H1 (cell line): ENCODE results near the gene GINS3. TPM values are rescaled to one million over a fixed set of nuclear protein-coding genes. Genes with fewer than 3 reads are reported as not detected.

Experiments
- CTCF ChIA-PET: fragments of 300-600 bp; sonication (Branson Sonifier 250); formaldehyde crosslinking; loops from one replicate; lab custom pipeline; 2021; ENCODE audit not compliant: partially characterized antibody; lab: Charles Lee
- POLR2A ChIA-PET: fragments of 300-600 bp; sonication (Branson Sonifier 250); formaldehyde crosslinking; loops from one replicate; lab custom pipeline; 2021; ENCODE audit warnings: inconsistent platforms; ENCODE audit not compliant: partially characterized antibody; lab: Charles Lee
- DNase-seq, 2 experiments: peaks; one replicate each; pipeline versions ENCODE4 v3.0.0 to v3.0.0-alpha.2; 2010 to 2022; ENCODE audit warnings: low spot score in 2 of 2, low read depth in 1 of 2, mixed read lengths in 1 of 2
- FAIRE-seq: peaks from 2 replicates; lab custom pipeline; 2011; peaks lifted over from hg19 to GRCh38; lab: Jason Lieb, UNC
- H2AFZ ChIP-seq: 2 replicates; pipeline ENCODE4 v1.8.1; 2012; ENCODE audit warnings: low read length, inconsistent platforms
- H2AK5ac ChIP-seq: 2 replicates; pipeline ENCODE4 v1.6.1; 2013; ENCODE audit warnings: low read depth, low read length
- H2BK120ac ChIP-seq: replicated peaks from 2 replicates; pipeline ENCODE3; 2013; ENCODE audit warnings: low read depth, low read length, inconsistent platforms
- H2BK12ac ChIP-seq: 2 replicates; pipeline ENCODE4 v1.6.1; 2013; ENCODE audit warnings: low read depth, low read length
- H2BK15ac ChIP-seq: 2 replicates; pipeline ENCODE4 v1.6.1; 2013; ENCODE audit warnings: low read length
- H2BK20ac ChIP-seq: 2 replicates; pipeline ENCODE4 v1.6.1; 2013; ENCODE audit warnings: low read length
- H2BK5ac ChIP-seq: 2 replicates; pipeline ENCODE4 v1.6.1; 2013; ENCODE audit warnings: low read depth, low read length
- H3K14ac ChIP-seq: 2 replicates; pipeline ENCODE4 v1.6.1; 2013; ENCODE audit warnings: inconsistent platforms; ENCODE audit not compliant: insufficient read length
- H3K18ac ChIP-seq: 2 replicates; pipeline ENCODE4 v1.6.1; 2013; ENCODE audit warnings: low read length; ENCODE audit errors: extremely low read depth
- H3K23ac ChIP-seq: 2 replicates; pipeline ENCODE4 v1.6.1; 2013; ENCODE audit warnings: inconsistent platforms; ENCODE audit not compliant: insufficient read length
- H3K23me2 ChIP-seq: 2 replicates; pipeline ENCODE4 v1.6.1; 2013; ENCODE audit warnings: low read depth, low read length
- H3K27ac ChIP-seq: 2 replicates; pipeline ENCODE4 v1.6.1; 2011; ENCODE audit warnings: low read depth, low read length, inconsistent platforms
- H3K27me3 ChIP-seq, 4 experiments: replicated peaks in 1 of 4; 1 replicate in 1 of 4; 2 replicates in 3 of 4; pipeline versions ENCODE4 v1.6.1 to v1.8.1; 2011 to 2013; ENCODE audit warnings: low read length in 3 of 4, mild to moderate bottlenecking in 3 of 4, inconsistent platforms in 2 of 4, mixed read lengths in 2 of 4, moderate library complexity in 1 of 4; ENCODE audit not compliant: control insufficient read depth in 3 of 4, insufficient read depth in 3 of 4; ENCODE audit errors: extremely low read depth in 1 of 4
- H3K36me3 ChIP-seq, 4 experiments: 2 replicates each; pipeline versions ENCODE4 v1.6.1 to v1.8.1; 2011 to 2013; ENCODE audit warnings: mild to moderate bottlenecking in 4 of 4, low read length in 3 of 4, moderate library complexity in 2 of 4, control low read depth in 1 of 4, inconsistent platforms in 1 of 4; ENCODE audit not compliant: insufficient read depth in 4 of 4, control insufficient read depth in 2 of 4
- H3K4ac ChIP-seq: replicated peaks from 2 replicates; pipeline ENCODE3; 2013; ENCODE audit warnings: low read length, low read depth, mixed read lengths, inconsistent platforms; ENCODE audit not compliant: insufficient read length
- H3K4me1 ChIP-seq, 4 experiments: replicated peaks in 1 of 4; 1 replicate in 1 of 4; 2 replicates in 3 of 4; pipeline versions ENCODE4 v1.6.1 to v1.8.1; 2011 to 2013; ENCODE audit warnings: low read length in 3 of 4, inconsistent platforms in 2 of 4, mixed read lengths in 1 of 4; ENCODE audit not compliant: insufficient read depth in 4 of 4, control insufficient read depth in 3 of 4
- H3K4me2 ChIP-seq, 2 experiments: 2 replicates each; pipeline versions ENCODE4 v1.6.1 to v1.8.1; 2011 to 2013; ENCODE audit warnings: low read depth in 2 of 2, low read length in 2 of 2, control low read depth in 1 of 2, inconsistent platforms in 1 of 2, mild to moderate bottlenecking in 1 of 2; ENCODE audit not compliant: insufficient read depth in 1 of 2
- H3K4me3 ChIP-seq, 4 experiments: fragments of 200-600, 300-600 bp in 1 of 4; sonication (generic), shearing (Covaris generic), sonication (Bioruptor Twin) in 1 of 4; 2 replicates each; pipeline versions ENCODE4 v1.5.1 to v1.8.1; 2011 to 2016; ENCODE audit warnings: low read length in 4 of 4, low read depth in 3 of 4, control low read depth in 2 of 4, inconsistent platforms in 2 of 4, mild to moderate bottlenecking in 2 of 4, mixed read lengths in 1 of 4, moderate library complexity in 1 of 4; ENCODE audit not compliant: insufficient read depth in 2 of 4; ENCODE audit errors: extremely low read depth in 1 of 4
- H3K56ac ChIP-seq: replicated peaks from 2 replicates; pipeline ENCODE3; 2013; ENCODE audit warnings: low read depth, mild to moderate bottlenecking, mixed read lengths, low read length, inconsistent platforms; ENCODE audit not compliant: insufficient read length
- H3K79me1 ChIP-seq: 2 replicates; pipeline ENCODE4 v1.6.1; 2013; ENCODE audit warnings: low read depth, low read length, control low read depth
- H3K79me2 ChIP-seq, 2 experiments: 2 replicates each; pipeline versions ENCODE4 v1.6.1 to v1.8.1; 2012 to 2013; ENCODE audit warnings: low read length in 2 of 2, mild to moderate bottlenecking in 2 of 2, inconsistent platforms in 1 of 2; ENCODE audit not compliant: insufficient read depth in 2 of 2, control insufficient read depth in 1 of 2
- H3K9ac ChIP-seq, 4 experiments: replicated peaks in 1 of 4; 1 replicate in 1 of 4; 2 replicates in 3 of 4; pipeline versions ENCODE4 v1.6.1 to v1.8.1; 2011 to 2013; ENCODE audit warnings: low read depth in 3 of 4, low read length in 3 of 4, control low read depth in 2 of 4, mild to moderate bottlenecking in 2 of 4, moderate library complexity in 2 of 4, inconsistent platforms in 1 of 4; ENCODE audit errors: extremely low read depth in 1 of 4
- H3K9me3 ChIP-seq, 2 experiments: 2 replicates each; pipeline versions ENCODE4 v1.6.1 to v1.8.1; 2012 to 2013; ENCODE audit warnings: mild to moderate bottlenecking in 2 of 2, moderate library complexity in 2 of 2, control low read depth in 1 of 2, inconsistent platforms in 1 of 2, low read depth in 1 of 2, low read length in 1 of 2, mixed read lengths in 1 of 2; ENCODE audit not compliant: insufficient read depth in 2 of 2
- H4K20me1 ChIP-seq, 2 experiments: replicated peaks in 1 of 2; 2 replicates each; pipeline versions ENCODE3 to v1.8.1; 2011 to 2013; ENCODE audit warnings: inconsistent platforms in 2 of 2, low read length in 2 of 2, mild to moderate bottlenecking in 1 of 2; ENCODE audit not compliant: insufficient read depth in 2 of 2, control insufficient read depth in 1 of 2
- H4K5ac ChIP-seq: 2 replicates; pipeline ENCODE4 v1.6.1; 2013; ENCODE audit warnings: low read length, low read depth, mixed read lengths, inconsistent platforms; ENCODE audit not compliant: insufficient read length
- H4K8ac ChIP-seq: 2 replicates; pipeline ENCODE4 v1.8.0; 2013; ENCODE audit warnings: mild to moderate bottlenecking, moderate library complexity, low read length, inconsistent platforms; ENCODE audit not compliant: insufficient read depth; ENCODE audit errors: extremely low read depth
- H4K91ac ChIP-seq: replicated peaks from 2 replicates; pipeline ENCODE3; 2013; ENCODE audit warnings: low read length, mixed read lengths, inconsistent platforms; ENCODE audit not compliant: insufficient read length
- BCL11A ChIP-seq, 2 experiments: IDR thresholded peaks; one replicate each; pipeline ENCODE4 v1.6.1; 2011; ENCODE audit warnings: low read depth in 2 of 2, low read length in 2 of 2, mild to moderate bottlenecking in 2 of 2
- CBX8 ChIP-seq: fragments of 300-800, 300-1000 bp; sonication (generic); IDR thresholded peaks from 2 replicates; pipeline ENCODE4 v1.7.1; 2016; ENCODE audit warnings: low read depth, low read length, borderline replicate concordance
- CHD2 ChIP-seq: IDR thresholded peaks from 2 replicates; pipeline ENCODE4 v1.6.1; 2012; ENCODE audit warnings: low read length, improper control_type of control experiment
- EP300 ChIP-seq, 2 experiments: IDR thresholded peaks; 1 replicate in 1 of 2; 2 replicates in 1 of 2; pipeline ENCODE4 v1.6.1; 2011 to 2012; ENCODE audit warnings: low read depth in 2 of 2, low read length in 2 of 2, mild to moderate bottlenecking in 2 of 2, borderline replicate concordance in 1 of 2, inconsistent platforms in 1 of 2, moderate library complexity in 1 of 2
- FOSL1 ChIP-seq: IDR thresholded peaks from 2 replicates; pipeline ENCODE4 v1.6.1; 2011; ENCODE audit warnings: mild to moderate bottlenecking, low read depth, low read length, moderate library complexity; ENCODE audit not compliant: insufficient read depth
- PHF8 ChIP-seq: fragments of 200-600 bp; sonication (generic); conservative IDR thresholded peaks from 2 replicates; pipeline ENCODE4 v1.7.1; 2012; ENCODE audit warnings: low read depth, mild to moderate bottlenecking, inconsistent platforms, low read length, moderate library complexity
- POLR2A ChIP-seq, 2 experiments: IDR thresholded peaks; 1 replicate in 1 of 2; 2 replicates in 1 of 2; pipeline ENCODE4 v1.6.1; 2011; ENCODE audit warnings: low read depth in 2 of 2, low read length in 2 of 2, mild to moderate bottlenecking in 2 of 2; ENCODE audit errors: control extremely low read depth in 1 of 2
- POLR2AphosphoS5 ChIP-seq: IDR thresholded peaks from 2 replicates; pipeline ENCODE4 v1.6.1; 2011; ENCODE audit warnings: low read depth, low read length
- POU5F1 ChIP-seq: IDR thresholded peaks from 2 replicates; pipeline ENCODE4 v1.6.1; 2011; ENCODE audit warnings: low read depth, mild to moderate bottlenecking, low read length, moderate library complexity
- SIN3A ChIP-seq, 2 experiments: IDR thresholded peaks in 1 of 2; conservative IDR thresholded peaks in 1 of 2; 2 replicates each; pipeline ENCODE4 v1.6.1; 2011 to 2012; ENCODE audit warnings: low read length in 2 of 2, improper control_type of control experiment in 1 of 2, low read depth in 1 of 2, mild to moderate bottlenecking in 1 of 2
- SIRT6 ChIP-seq: IDR thresholded peaks from one replicate; pipeline ENCODE4 v1.7.1; 2012; ENCODE audit warnings: low read length, inconsistent platforms
- SP4 ChIP-seq: IDR thresholded peaks from 2 replicates; pipeline ENCODE4 v1.6.1; 2012; ENCODE audit warnings: low read length, inconsistent platforms
- SRF ChIP-seq: IDR thresholded peaks from 2 replicates; pipeline ENCODE4 v1.6.1; 2011; ENCODE audit warnings: mild to moderate bottlenecking, low read depth, low read length, moderate library complexity
- TAF1 ChIP-seq: IDR thresholded peaks from 2 replicates; pipeline ENCODE4 v1.6.1; 2011; ENCODE audit warnings: mild to moderate bottlenecking, low read depth, low read length
- TBP ChIP-seq: IDR thresholded peaks from 2 replicates; pipeline ENCODE4 v1.6.1; 2011; ENCODE audit warnings: low read depth, low read length, improper control_type of control experiment
- YY1 ChIP-seq: IDR thresholded peaks from 2 replicates; pipeline ENCODE4 v1.6.1; 2011; ENCODE audit warnings: low read depth, mild to moderate bottlenecking, low read length
- WGBS, 2 experiments: shearing (Covaris generic) in 1 of 2; methylation state at CpG; one replicate each; pipeline versions ENCODE4 v1.1.6 to v1.1.7; 2013 to 2015; ENCODE audit warnings: low lambda C conversion rate in 2 of 2, mixed read lengths in 2 of 2, inconsistent platforms in 1 of 2, low coverage in 1 of 2, missing lambda C conversion rate in 1 of 2; ENCODE audit not compliant: insufficient replicate concordance in 2 of 2, insufficient coverage in 1 of 2, insufficient read length in 1 of 2; ENCODE audit errors: extremely low coverage in 1 of 2, missing lambda C conversion rate in 1 of 2; 5-methylcytosine and 5-hydroxymethylcytosine counted together
- polyA plus RNA-seq, 7 experiments: library from polyadenylated mRNA; depleted of rRNA in 3 of 7; stranded (reverse) in 5 of 7; unstranded in 2 of 7; fragments of >200 nt in 5 of 7; fragments of 200-250 nt in 2 of 7; gene quantifications; 1 replicate in 5 of 7; 2 replicates in 1 of 7; 4 replicates in 1 of 7; pipeline versions ENCODE4 v1.2.1 to v1.2.3, GENCODE V29; 2011 to 2013; ENCODE audit warnings: missing spikeins in 2 of 7, mixed read lengths in 2 of 7
- total RNA-seq: library from RNA; stranded (reverse); fragmentation: NEBNext Ultra II Directional; extraction: Animal tissue kit (Norgen Biotek cat#: 25700); gene quantifications from 2 replicates; pipeline ENCODE4 v1.2.1, GENCODE V29; 2021

GINS3 gene
- total and polyA plus RNA-seq, 2 of the 8 experiments (the other 6 are each of a cell fraction or from before 2014, with no cell fraction given): 12.9 to 15.4 TPM

DNA sequence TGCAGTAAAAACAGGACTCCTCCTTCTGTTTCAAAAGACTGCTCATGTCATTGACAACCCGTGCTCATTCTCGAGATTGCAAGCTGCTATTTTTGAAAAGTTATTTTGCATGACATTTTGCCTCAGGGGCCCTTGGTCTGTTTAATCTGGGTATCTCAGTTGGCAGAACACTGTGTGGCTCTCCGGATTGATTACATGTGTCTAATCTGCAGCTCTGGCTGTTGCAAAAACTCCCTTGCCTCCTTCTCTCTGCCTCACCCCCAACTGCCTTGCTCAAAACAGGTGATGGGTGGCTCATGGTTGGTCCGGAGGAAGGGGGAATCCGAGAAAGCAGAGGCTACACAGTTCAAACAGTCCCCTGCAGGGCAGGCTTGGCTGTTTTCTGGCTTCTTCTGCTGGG, 25.3 kb downstream of the GINS3 start:
- ChIA-PET CTCF (no interaction called here), POLR2A (no interaction called here)
- Histone ChIP-seq H3K23ac (no peak overlapping the region), H2BK12ac (no peak overlapping the region), H3K9me3 (no peaks in the 10 kb centered on the region), H3K79me2 (no peaks in the 10 kb centered on the region), H3K36me3 (no peaks in the 10 kb centered on the region), H2AK5ac (no peak overlapping the region), H3K9ac (no peak overlapping the region), H3K18ac (no peak overlapping the region), H2AFZ (no peak overlapping the region), H4K5ac (no peak overlapping the region), H3K4me2 (no peak overlapping the region), H4K20me1 (no peaks in the 10 kb centered on the region), H4K91ac (no peak overlapping the region), H4K8ac (no peak overlapping the region), H3K4me3 (no peak overlapping the region), H3K14ac (no peak overlapping the region), H2BK20ac (no peak overlapping the region), H2BK15ac (no peak overlapping the region), H2BK120ac (no peak overlapping the region), H3K4me1 (peaks cover 3 to 11% (median 5%) of the 10 kb centered on the region in 4 experiments), H3K56ac (no peak overlapping the region), H3K27me3 (no peaks in the 10 kb centered on the region), H2BK5ac (no peak overlapping the region), H3K23me2 (no peaks in the 10 kb centered on the region), H3K4ac (no peak overlapping the region), H3K79me1 (no peaks in the 10 kb centered on the region), H3K27ac (no peak overlapping the region)
- FAIRE-seq (no peak), DNase-seq (no peak)
- WGBS, 2 experiments: 92% methylated on average over 5 of the region's 5 CpGs; no CpG with 5 or more reads in 1 of the 2 experiments
- TF ChIP-seq CHD2: no peak
- TF ChIP-seq YY1: no peak
- TF ChIP-seq TBP: no peak
- no peak for TF ChIP-seq SIN3A (conservative IDR thresholded peaks at IDR 0.05 in 1 of 2, IDR thresholded peaks at IDR 0.05 in 1 of 2; ENCODE audit: low read depth in 1 of 2, low read length in 2 of 2)
- TF ChIP-seq POLR2AphosphoS5: no peak
- no peak for TF ChIP-seq PHF8
- no peak for TF ChIP-seq SIRT6
- TF ChIP-seq POU5F1: no peak
- TF ChIP-seq FOSL1: no peak
- no peak for TF ChIP-seq SRF
- TF ChIP-seq SP4: no peak
- no peak for TF ChIP-seq EP300 (IDR thresholded peaks at IDR 0.05; ENCODE audit: borderline replicate concordance in 1 of 2, low read depth in 2 of 2, low read length in 2 of 2)
- TF ChIP-seq BCL11A (IDR thresholded peaks at IDR 0.05; ENCODE audit: low read depth in 2 of 2, low read length in 2 of 2): no peak
- TF ChIP-seq POLR2A (IDR thresholded peaks at IDR 0.05; ENCODE audit: control extremely low read depth in 1 of 2, low read depth in 2 of 2, low read length in 2 of 2): no peak
- TF ChIP-seq CBX8: no peak
- TF ChIP-seq TAF1: no peak
